Upper lobe of right lung (tissue), 1 donor: ENCODE data around the gene ARHGAP31. TPM values are rescaled to one million over a fixed set of nuclear protein-coding genes. Genes with fewer than 3 reads are reported as not detected.
A peak's percentile ranks its signal among the peaks of the same experiment; 100 is the strongest.

ENCODE experiments used
- ATAC-seq: fragments of 200-7000 bp; cut with Tn5 transposase; one replicate; pipeline ENCODE4 v1.9.1; 2020; ENCODE audit warnings: mild to moderate bottlenecking, moderate library complexity
- DNase-seq: peaks from one replicate; pipeline ENCODE4 v3.0.0-alpha.2; 2020
- H3K27ac ChIP-seq: fragments of 200-600 bp; one replicate; pipeline ENCODE4 v1.8.0; 2022
- H3K27me3 ChIP-seq: fragments of 200-600 bp; one replicate; pipeline ENCODE4 v1.8.0; 2022; ENCODE audit warnings: mild to moderate bottlenecking
- H3K36me3 ChIP-seq: fragments of 200-600 bp; one replicate; pipeline ENCODE4 v1.8.0; 2022
- H3K4me1 ChIP-seq: fragments of 200-600 bp; one replicate; pipeline ENCODE4 v1.8.0; 2022
- H3K4me3 ChIP-seq: fragments of 200-600 bp; one replicate; pipeline ENCODE4 v1.8.0; 2022; ENCODE audit warnings: mild to moderate bottlenecking
- H3K9me3 ChIP-seq: fragments of 200-600 bp; one replicate; pipeline ENCODE4 v1.8.0; 2022
- intact Hi-C: fragments of 100-400 bp; cut with DNase I; formaldehyde crosslinking; loops from one replicate; pipeline ENCODE4 v1.11.0; 2022
- total RNA-seq: library from RNA; stranded (reverse); fragmentation: NEBNext Ultra II Directional; extraction: Animal tissue kit (Norgen Biotek cat#: 25700); gene quantifications from one replicate; pipeline ENCODE4 v1.2.1, GENCODE V29; 2021
- TF ChIP-seq, protein P1 (sequence below): fragments of 200-600 bp; IDR thresholded peaks from one replicate; pipeline ENCODE4 v1.8.0; 2022; ENCODE audit warnings: antibody characterized with exemption
- donor health status: DM: no; HTN: yes; CAD: no; lungs with severe emphysema.

The ARHGAP31 gene
- total RNA-seq, 1 donor from 2014 or later, result 117 TPM

DNA sequence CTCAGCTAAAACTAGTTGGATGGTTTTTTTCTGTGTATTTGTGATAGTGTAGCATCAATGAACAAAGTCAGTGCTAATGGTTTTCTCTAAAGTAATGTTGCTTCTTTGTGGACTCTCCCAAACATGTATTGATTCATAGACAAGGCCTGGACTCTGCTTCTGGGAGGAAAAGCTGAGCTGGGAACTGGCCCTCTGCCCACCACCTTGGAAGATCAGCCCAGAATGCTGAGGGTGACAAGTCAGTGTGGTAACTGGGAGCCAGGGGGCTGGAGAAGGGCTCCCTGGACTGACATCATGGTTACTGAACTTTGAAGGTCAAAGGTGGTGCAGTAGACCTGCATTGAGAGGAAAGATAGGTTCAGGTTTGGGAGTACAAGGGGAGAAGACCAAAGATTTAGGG lies 3.0 kb downstream of the ARHGAP31 start:
- Histone ChIP-seq H3K4me3 (peak overlapping the region; percentile 85), H3K36me3 (no peaks in the 10 kb centered on the region), H3K27ac (peak overlapping the region; percentile 86), H3K27me3 (no peaks in the 10 kb centered on the region), H3K9me3 (no peaks in the 10 kb centered on the region), H3K4me1 (peaks cover 56% of the 10 kb centered on the region)
- intact Hi-C loops, result no loop called here
- no peak for DNase-seq
- no peak for ATAC-seq
- TF ChIP-seq, protein P1, sequence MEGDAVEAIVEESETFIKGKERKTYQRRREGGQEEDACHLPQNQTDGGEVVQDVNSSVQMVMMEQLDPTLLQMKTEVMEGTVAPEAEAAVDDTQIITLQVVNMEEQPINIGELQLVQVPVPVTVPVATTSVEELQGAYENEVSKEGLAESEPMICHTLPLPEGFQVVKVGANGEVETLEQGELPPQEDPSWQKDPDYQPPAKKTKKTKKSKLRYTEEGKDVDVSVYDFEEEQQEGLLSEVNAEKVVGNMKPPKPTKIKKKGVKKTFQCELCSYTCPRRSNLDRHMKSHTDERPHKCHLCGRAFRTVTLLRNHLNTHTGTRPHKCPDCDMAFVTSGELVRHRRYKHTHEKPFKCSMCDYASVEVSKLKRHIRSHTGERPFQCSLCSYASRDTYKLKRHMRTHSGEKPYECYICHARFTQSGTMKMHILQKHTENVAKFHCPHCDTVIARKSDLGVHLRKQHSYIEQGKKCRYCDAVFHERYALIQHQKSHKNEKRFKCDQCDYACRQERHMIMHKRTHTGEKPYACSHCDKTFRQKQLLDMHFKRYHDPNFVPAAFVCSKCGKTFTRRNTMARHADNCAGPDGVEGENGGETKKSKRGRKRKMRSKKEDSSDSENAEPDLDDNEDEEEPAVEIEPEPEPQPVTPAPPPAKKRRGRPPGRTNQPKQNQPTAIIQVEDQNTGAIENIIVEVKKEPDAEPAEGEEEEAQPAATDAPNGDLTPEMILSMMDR, result no peak

DNA sequence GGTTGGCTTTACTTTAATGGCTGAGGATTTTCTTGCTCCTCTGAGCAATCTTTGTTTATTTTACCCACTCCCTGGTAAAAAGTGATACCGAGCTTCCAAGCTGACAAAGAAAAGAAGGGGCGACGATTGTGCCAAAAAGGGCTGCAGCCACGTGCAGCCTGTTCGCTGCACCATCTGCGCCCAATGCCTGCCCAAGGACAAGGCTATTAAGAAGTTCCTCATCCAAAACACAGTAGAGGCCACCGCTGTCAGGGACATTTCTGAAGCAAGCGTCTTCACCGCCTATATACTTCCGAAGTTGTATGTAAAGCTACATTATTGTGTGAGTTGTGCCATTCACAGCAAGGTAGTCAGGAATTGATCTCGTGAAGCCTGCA lies 4.4 kb downstream of the ARHGAP31 start:
- Histone ChIP-seq H3K27me3 (no peaks in the 10 kb centered on the region), H3K4me3 (peak overlapping the region; percentile 17), H3K9me3 (no peaks in the 10 kb centered on the region), H3K4me1 (peaks cover 56% of the 10 kb centered on the region), H3K27ac (no peak overlapping the region), H3K36me3 (no peaks in the 10 kb centered on the region)
- ATAC-seq (no peak), DNase-seq (no peak)
- TF ChIP-seq, protein P1, result no peak
- intact Hi-C loops, result no loop called here

DNA sequence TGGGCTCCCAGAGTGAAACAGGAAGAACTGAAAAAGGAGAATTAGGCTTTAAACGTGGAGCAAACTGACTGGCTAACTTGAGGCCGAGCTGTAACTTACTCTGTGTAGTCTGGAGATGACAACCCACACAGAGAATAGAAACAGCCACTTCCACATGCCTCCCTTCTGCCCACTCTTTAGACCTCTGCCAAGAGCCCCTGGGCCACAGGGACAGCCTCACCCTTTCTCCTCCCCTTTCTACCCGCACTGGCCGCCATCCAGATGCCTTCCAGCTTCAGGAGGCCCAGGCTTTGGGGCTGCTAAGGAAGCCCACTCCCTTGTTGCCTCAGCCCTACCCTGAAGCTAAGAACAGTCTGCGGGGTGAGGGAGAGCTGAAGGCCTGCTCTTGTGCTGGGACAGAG lies 6.8 kb downstream of the ARHGAP31 start:
- no peaks in the 10 kb centered on the region for H3K36me3 ChIP-seq
- DNase-seq (peak; percentile 77), ATAC-seq (peak; percentile 86)
- TF ChIP-seq, protein P1, result no peak
- H3K4me3 ChIP-seq, result no peak overlapping the region
- H3K27me3 ChIP-seq, result no peaks in the 10 kb centered on the region
- peaks cover 74% of the 10 kb centered on the region for H3K4me1 ChIP-seq
- peak overlapping the region; percentile 43 for H3K27ac ChIP-seq
- no peaks in the 10 kb centered on the region for H3K9me3 ChIP-seq
- intact Hi-C loops, result no loop called here

DNA sequence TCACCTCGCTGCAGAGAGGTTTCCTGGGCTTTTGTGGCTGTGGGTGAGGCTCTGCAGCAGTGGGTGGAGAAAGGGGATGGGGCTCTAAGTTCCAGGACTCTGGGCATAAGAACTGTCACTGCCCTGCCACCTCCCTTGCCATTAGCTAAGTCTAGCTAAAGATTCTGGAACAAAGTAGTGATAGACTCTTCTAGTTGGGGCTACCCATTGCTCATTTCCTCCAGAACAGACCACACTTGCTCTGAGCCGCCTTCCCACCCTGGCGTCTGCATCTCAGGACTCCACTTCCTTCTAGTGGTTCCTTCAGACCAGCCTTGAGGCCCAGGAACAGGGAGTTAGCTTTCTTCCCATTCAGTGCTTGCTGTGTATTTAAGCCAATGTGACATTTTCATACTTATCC lies 7.5 kb downstream of the ARHGAP31 start:
- no peaks in the 10 kb centered on the region for H3K36me3 ChIP-seq
- intact Hi-C loops, result no loop called here
- no peaks in the 10 kb centered on the region for H3K9me3 ChIP-seq
- peak; percentile 64 for ATAC-seq
- no peak overlapping the region for H3K4me3 ChIP-seq
- H3K27me3 ChIP-seq, result no peaks in the 10 kb centered on the region
- TF ChIP-seq, protein P1, result no peak
- peak overlapping the region; percentile 43 for H3K27ac ChIP-seq
- DNase-seq, result no peak
- peaks cover 69% of the 10 kb centered on the region for H3K4me1 ChIP-seq

DNA sequence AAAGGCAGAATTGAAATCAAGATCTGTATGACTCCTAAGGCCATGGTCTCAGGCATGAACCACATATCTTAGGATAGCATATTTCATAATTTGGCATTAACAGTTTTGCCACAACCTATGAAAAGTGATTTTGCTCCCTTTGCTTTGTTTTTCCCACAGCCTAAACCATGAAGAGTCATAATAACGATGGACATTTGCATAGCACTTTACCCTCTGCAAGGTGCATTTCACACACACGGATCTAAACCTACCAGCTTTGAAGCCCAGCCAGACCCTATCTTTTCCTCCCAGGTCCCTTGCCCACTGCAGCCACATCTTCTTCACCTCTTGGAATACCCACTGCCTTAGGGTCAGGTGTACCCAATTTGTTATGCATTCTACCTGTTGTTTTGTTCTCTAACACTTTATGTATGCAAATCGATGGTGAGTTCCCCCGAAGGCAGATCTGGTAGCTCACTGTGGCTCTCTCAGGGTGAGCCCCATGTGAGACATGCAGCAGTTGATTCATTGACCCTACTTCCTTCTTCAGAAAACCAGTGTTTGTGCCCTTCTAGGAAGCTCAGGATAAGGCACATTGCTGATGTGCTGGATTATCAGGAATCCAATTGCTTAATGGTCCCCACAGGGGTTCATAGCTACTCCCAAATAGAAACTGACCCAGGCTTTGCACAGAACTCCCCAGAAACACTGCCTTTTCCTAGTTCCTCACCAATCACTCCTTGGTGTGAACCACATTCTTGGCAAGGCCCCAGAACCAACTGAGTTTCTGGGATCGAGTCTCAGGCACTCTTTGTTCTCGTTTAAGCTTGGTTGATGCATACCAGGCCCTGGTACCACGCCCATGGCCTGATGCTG lies 8.7 kb downstream of the ARHGAP31 start:
- H3K27me3 ChIP-seq, result no peaks in the 10 kb centered on the region
- peaks cover 57% of the 10 kb centered on the region for H3K4me1 ChIP-seq
- TF ChIP-seq, protein P1, result no peak
- no peak overlapping the region for H3K27ac ChIP-seq
- H3K9me3 ChIP-seq, result no peaks in the 10 kb centered on the region
- DNase-seq (no peak), ATAC-seq (peak; percentile 15)
- H3K36me3 ChIP-seq, result no peaks in the 10 kb centered on the region
- intact Hi-C loops, result no loop called here
- no peak overlapping the region for H3K4me3 ChIP-seq
